Spinal cord (tissue), 10 donors: ENCODE measurements around the gene HSPD1. TPM values are rescaled to one million over a fixed set of nuclear protein-coding genes. Genes with fewer than 3 reads are reported as not detected.
"Not testable (repeated sequence)": the region's sequence is repeated elsewhere in the genome, so short reads cannot be mapped to it uniquely, and the experiment has no call there.

ENCODE experiments used
- DNase-seq, 6 donors: peaks; one replicate each; pipeline versions ENCODE4 v3.0.0 to v3.0.0-alpha.2; 2013 to 2015; ENCODE audit warnings: low spot score in 6 of 6, low read depth in 4 of 6
- H3K27ac ChIP-seq: one replicate; pipeline ENCODE4 v1.5.1; 2013; ENCODE audit warnings: low read depth, low read length, control low read depth
- H3K27me3 ChIP-seq: one replicate; pipeline ENCODE4 v1.6.1; 2013; ENCODE audit warnings: low read length; ENCODE audit not compliant: control insufficient read depth, insufficient read depth
- H3K36me3 ChIP-seq: one replicate; pipeline ENCODE4 v1.6.1; 2013; ENCODE audit warnings: low read length; ENCODE audit not compliant: control insufficient read depth, insufficient read depth
- H3K4me1 ChIP-seq: one replicate; pipeline ENCODE4 v1.6.1; 2013; ENCODE audit warnings: low read length; ENCODE audit not compliant: control insufficient read depth, insufficient read depth
- H3K4me3 ChIP-seq: one replicate; pipeline ENCODE4 v1.5.1; 2013; ENCODE audit warnings: low read depth, low read length, control low read depth
- H3K9me3 ChIP-seq: one replicate; pipeline ENCODE4 v1.6.1; 2013; ENCODE audit warnings: low read length; ENCODE audit not compliant: control insufficient read depth, insufficient read depth
- WGBS: methylation state at CpG from one replicate; pipeline ENCODE4 v1.1.5; 2013; ENCODE audit warnings: missing lambda C conversion rate; ENCODE audit not compliant: insufficient coverage; 5-methylcytosine and 5-hydroxymethylcytosine counted together
- polyA plus RNA-seq, 2 donors: library from polyadenylated mRNA; unstranded; fragments of 120-200 nt; gene quantifications; one replicate each; pipeline ENCODE4 v1.2.1, GENCODE V29; 2013; ENCODE audit not compliant: insufficient read length in 2 of 2
- small RNA-seq: library from RNA; depleted of rRNA; stranded (forward); fragments of <200 nt; gene quantifications from one replicate; pipeline ENCODE3, GENCODE V24; 2014; ENCODE audit warnings: low replicate concordance
- total RNA-seq, 2 donors: library from RNA; depleted of rRNA in 1 of 2; stranded (reverse); fragments of 120-200 nt in 1 of 2; fragments of >200 nt in 1 of 2; gene quantifications; one replicate each; pipeline versions ENCODE4 v1.2.3 to v1.2.4, GENCODE V29; 2013 to 2014
- donor health status: healthy.

Gene HSPD1
- total and polyA plus RNA-seq, 4 donors = 246 to 362 (median 330) TPM

DNA sequence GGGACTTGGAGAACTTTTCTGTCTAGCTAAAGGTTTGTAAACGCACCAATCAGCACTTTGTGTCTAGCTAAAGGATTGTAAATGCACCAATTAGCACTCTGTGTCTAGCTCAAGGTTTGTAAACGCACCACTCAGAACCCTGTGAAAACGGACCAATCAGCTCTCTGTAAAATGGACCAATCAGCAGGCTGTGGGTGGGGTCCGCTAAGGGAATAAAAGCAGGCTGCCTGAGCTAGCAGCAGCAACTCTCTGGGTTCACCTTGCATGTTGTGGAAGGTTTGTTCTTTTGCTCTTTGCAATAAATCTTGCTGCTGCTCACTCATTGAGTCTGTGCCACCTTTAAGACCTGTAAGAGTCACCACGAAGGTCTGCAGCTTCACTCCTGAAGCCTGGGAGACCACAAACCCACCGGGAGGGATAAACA is 48.7 kb downstream of the HSPD1 start:
- H3K27me3 ChIP-seq, H3K36me3 ChIP-seq, H3K9me3 ChIP-seq, H3K4me3 ChIP-seq, H3K27ac ChIP-seq, DNase-seq, H3K4me1 ChIP-seq: not testable (repeated sequence)
- WGBS = 92% methylated on average over 6 of the region's 6 CpGs

- Histone ChIP-seq H3K36me3 (peaks cover 2% of the 10 kb centered on the region), H3K4me1 (no peaks in the 10 kb centered on the region), H3K4me3 (no peak overlapping the region), H3K27me3 (no peaks in the 10 kb centered on the region), H3K27ac (no peak overlapping the region), H3K9me3 (no peaks in the 10 kb centered on the region)
- DNase-seq = no peak
- 95% methylated on average over 23 of the region's 25 CpGs for WGBS
Measured at GRCh38 chr2:197450465-197450864, 49.2 kb downstream of the HSPD1 start.

DNA sequence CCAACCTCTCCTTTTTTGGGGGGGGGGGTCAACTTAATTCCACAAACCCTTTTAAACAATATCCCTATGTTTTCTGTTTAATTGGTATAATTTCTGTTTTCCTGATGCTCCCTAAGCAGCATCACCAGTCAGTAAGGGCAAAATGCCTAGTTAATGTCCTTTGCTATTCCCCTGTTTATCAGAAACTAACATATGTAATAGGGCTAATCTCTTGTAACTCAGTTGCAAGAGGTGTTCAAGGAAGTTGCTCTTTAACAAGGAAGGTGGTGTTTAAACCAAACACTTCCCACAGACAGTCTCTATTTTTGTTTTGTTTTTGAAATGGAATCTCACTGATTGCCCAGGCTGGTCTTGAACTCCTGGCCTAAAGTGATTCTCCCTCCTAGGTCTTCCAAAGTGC is 52.8 kb downstream of the HSPD1 start:
- Histone ChIP-seq H3K36me3 (no peaks in the 10 kb centered on the region), H3K9me3 (no peaks in the 10 kb centered on the region), H3K4me3 (no peak overlapping the region), H3K4me1 (no peaks in the 10 kb centered on the region), H3K27ac (no peak overlapping the region), H3K27me3 (no peaks in the 10 kb centered on the region)
- DNase-seq = no peak

DNA sequence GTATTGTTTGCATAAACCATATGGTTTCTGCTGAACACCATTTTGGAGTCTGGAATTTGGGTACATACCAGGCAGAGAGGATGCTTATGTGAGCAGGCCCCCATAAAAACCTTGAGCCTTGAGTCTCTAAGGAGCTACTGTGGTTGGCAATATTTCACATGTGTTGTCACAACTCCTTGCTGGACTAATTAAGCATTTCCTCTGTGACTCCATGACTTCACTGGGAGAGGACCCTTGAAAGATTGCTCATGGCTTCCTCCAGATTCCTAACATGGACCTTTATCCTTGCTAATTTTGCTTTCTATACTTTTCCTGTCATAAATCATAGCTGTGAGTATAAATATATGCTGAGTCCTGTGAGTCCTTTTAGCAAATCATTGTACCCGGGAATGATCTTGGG is 53.9 kb downstream of the HSPD1 start:
- WGBS = no CpG with 5 or more reads among the region's 1 CpG

DNA sequence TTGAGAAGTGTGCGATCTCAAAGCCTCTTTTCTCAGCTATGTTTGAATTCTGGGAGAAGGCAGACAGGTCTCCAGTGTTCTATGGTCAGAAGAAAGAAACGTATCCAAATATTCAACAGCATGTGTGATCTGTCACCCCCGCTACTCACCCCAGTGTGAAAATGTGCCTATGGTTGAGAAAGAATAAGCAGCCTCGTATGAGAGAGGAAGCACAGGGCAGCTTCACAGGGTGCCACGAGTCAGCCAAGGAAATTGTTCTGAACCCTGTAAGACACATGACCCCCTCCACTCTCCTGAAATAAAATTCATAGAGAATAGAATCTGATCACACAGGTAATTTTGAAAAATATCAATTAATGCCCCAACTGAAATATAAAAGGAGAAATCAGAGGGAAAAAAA is 56.8 kb downstream of the HSPD1 start:
- 100% methylated on average over 1 of the region's 5 CpGs for WGBS
- Histone ChIP-seq H3K27me3 (no peaks in the 10 kb centered on the region), H3K36me3 (no peaks in the 10 kb centered on the region), H3K27ac (no peak overlapping the region), H3K4me1 (no peaks in the 10 kb centered on the region), H3K4me3 (no peak overlapping the region), H3K9me3 (no peaks in the 10 kb centered on the region)
- DNase-seq = no peak

More for the DNA sequence above, 53.9 kb downstream of the HSPD1 start:
- Histone ChIP-seq H3K27me3 (no peaks in the 10 kb centered on the region), H3K27ac (no peak overlapping the region), H3K9me3 (no peaks in the 10 kb centered on the region), H3K36me3 (no peaks in the 10 kb centered on the region), H3K4me3 (no peak overlapping the region), H3K4me1 (no peaks in the 10 kb centered on the region)
- no peak for DNase-seq

- H3K4me3 ChIP-seq = no peak overlapping the region
- no peak for DNase-seq
- no peaks in the 10 kb centered on the region for H3K27me3 ChIP-seq
- H3K36me3 ChIP-seq = no peaks in the 10 kb centered on the region
- whole genome bisulfite sequencing = 100% methylated on average over 2 of the region's 2 CpGs
- peaks cover 4% of the 10 kb centered on the region for H3K4me1 ChIP-seq
- H3K27ac ChIP-seq = no peak overlapping the region
- H3K9me3 ChIP-seq = no peaks in the 10 kb centered on the region
Measured at GRCh38 chr2:197437380-197437779, 62.3 kb downstream of the HSPD1 start.

Small RNA genes lying within 50 kb of the gene (small RNA-seq; reads per million reads assigned to genes)
- gene AC020550.1 (not detected), gene RNU6-1029P (not detected)

Other genes with a start within 250 kb of the HSPD1 start
- 10 to 100 TPM; 29.2 to 63.5 TPM for gene ANKRD44, start 189.1 kb downstream of the HSPD1 start, total RNA-seq
- 10 to 100 TPM; 25.9 to 33.8 TPM for gene ANKRD44, start 189.1 kb downstream of the HSPD1 start, polyA plus RNA-seq
- gene SF3B1, start 64.8 kb downstream of the HSPD1 start, total RNA-seq = 100 to 1,000 TPM; 322 to 336 TPM
- 100 to 1,000 TPM; 339 to 381 TPM for gene SF3B1, start 64.8 kb downstream of the HSPD1 start, polyA plus RNA-seq
- 10 to 100 TPM; 22.8 to 37.3 TPM for gene COQ10B, start 46.3 kb downstream of the HSPD1 start, total RNA-seq
- 10 to 100 TPM; 19.9 to 22.7 TPM for gene COQ10B, start 46.3 kb downstream of the HSPD1 start, polyA plus RNA-seq
- 100 to 1,000 TPM in 1 of 2 donors, 10 to 100 TPM in 1; 89.6 to 157 TPM for gene HSPE1, start 539 bp upstream of the HSPD1 start, total RNA-seq
- gene HSPE1, start 539 bp upstream of the HSPD1 start, polyA plus RNA-seq = 100 to 1,000 TPM; 206 to 233 TPM
- gene MOB4, start 16.2 kb upstream of the HSPD1 start, total RNA-seq = 10 to 100 TPM; 35.1 to 69.2 TPM
- 10 to 100 TPM; 46.3 to 62.6 TPM for gene MOB4, start 16.2 kb upstream of the HSPD1 start, polyA plus RNA-seq
- gene RFTN2, start 175.7 kb upstream of the HSPD1 start, total RNA-seq = 10 to 100 TPM; 76.5 to 81.9 TPM
- 10 to 100 TPM; 72.2 to 81.2 TPM for gene RFTN2, start 175.7 kb upstream of the HSPD1 start, polyA plus RNA-seq
- 1 to 10 TPM; 5.3 to 8.8 TPM for gene MARS2, start 205.5 kb upstream of the HSPD1 start, total RNA-seq
- gene MARS2, start 205.5 kb upstream of the HSPD1 start, polyA plus RNA-seq = 1 to 10 TPM; 5.1 to 7.6 TPM